ENCODE measurements around the gene RAB35.

RAB35 gene

DNA sequence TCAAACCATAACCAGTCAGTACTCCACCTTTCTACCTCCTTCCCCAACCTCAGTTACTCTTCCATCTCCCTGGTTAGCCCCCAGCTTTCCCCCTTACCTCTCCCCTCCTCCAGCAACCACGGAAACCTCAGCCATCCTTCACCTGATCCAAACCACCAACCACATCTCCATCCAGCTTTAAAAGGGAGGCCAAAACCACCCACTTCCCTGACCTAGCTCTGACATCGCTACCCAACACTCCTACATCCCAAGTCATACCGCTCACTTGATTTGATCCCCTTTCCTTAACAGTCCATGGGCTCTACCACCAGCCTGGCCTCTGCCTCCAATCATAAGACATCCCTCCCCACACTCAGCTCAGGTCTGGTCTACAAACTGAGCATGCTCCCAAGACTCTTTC lies 1.5 kb downstream of the RAB35 start:
- DNase-seq = no peak
- in situ Hi-C loops (cut with MboI; ENCODE audit: low pct_unique_long_range_greater_than_20kb, low sequenced_read_pairs) = no loop called here

DNA sequence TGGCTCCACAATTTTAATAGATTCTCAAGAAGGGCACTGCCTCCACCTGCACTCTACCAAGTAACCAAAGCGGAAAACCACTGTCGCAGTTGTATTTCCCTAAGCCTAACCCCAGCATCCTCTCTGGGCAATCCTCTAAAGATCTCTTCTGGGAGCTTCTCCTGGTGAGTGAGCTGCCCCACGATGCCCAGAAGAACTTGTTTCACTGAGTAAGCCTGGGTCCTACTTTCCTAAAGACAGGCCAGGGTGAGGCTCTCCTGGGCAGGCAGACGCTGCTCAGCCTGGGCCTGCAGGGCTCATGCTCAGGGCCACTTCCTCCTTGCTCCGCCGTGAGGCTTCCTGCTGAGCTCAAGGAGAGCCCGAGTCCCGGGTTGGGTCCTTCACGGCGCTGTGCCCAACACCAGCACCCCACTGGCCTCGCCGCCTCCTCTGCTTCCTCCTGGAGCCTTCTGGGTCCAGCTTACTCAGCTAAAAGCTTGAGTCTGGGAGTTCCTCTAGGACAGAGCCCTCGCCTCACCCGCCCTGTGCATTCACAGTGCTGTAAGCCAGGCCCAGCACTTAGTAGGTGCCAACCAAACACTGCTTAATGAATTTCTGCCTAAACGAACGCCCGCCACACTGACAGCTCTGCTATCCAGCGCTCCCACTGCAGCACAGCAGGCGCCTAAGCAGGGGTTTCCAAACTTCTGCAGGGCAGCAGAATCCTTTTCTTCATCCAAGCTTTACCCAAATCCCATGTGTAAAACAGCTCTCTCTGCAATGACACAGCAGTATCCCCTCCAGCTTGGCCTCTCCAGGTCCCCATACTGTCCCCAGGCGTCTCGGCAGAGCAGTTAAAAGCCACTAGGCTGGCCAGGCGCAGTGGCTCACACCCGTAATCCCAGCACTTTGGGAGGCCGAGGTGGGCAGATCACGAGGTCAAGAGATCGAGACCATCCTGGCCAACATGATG lies 5.7 kb downstream of the RAB35 start:
- peak; percentile 82 for DNase-seq
- in situ Hi-C loops (cut with MboI; ENCODE audit: low pct_unique_long_range_greater_than_20kb, low sequenced_read_pairs) = no loop called here

DNA sequence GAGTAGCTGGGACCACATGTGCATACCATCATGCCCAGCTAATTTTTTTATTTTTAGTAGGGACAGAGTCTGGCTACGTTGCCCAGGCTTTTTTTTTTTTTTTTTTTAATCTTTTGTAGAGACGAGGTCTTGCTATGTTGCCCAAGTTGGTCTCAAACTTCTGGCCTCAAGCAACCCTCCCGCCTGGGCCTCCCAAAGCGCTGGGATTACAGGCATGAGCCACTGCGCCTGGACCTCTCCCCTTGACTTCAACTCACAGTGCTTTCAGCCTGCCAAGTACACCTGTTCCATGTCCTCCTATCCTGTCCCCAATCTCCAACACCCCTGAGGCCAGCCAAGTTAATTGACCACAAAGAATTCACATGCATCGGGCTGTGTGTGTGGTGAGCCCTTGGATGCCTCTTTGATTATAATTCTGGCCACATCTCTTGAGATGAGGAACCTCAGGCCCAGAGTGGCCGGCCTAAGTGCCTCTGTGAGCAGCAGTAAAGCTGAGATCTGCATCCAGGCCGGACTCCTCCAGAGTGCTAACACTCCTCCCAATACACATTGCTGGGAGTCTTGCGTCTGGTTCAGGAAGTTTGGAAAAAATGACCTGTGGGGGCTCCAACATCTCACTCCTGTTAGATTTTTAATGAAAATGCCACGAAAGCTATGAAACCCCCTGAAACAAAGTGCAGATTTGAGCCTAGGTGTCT lies 6.8 kb downstream of the RAB35 start:
- no peak for DNase-seq
- in situ Hi-C loops (cut with MboI; ENCODE audit: low pct_unique_long_range_greater_than_20kb, low sequenced_read_pairs) = no loop called here

DNA sequence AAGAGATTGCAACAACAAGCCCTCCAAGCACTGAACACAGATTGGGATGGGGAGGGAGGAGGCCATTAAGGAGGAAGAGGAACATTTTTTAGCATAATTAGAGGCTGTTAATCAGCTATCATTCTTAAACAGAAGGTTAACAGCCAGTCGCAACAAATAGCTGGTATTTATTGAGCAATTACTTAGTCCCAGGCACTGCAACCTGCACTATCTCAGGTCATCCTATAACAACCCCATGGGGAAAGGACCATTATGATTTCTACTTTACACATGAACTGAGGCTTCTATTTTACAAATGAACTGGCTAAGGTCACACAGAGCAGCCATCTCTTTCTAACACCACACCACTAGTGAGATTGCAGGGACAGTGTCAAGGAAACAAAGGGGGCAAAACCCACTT lies 10.4 kb downstream of the RAB35 start:
- no peak for DNase-seq
- in situ Hi-C loops (cut with MboI; ENCODE audit: low pct_unique_long_range_greater_than_20kb, low sequenced_read_pairs) = no loop called here

DNA sequence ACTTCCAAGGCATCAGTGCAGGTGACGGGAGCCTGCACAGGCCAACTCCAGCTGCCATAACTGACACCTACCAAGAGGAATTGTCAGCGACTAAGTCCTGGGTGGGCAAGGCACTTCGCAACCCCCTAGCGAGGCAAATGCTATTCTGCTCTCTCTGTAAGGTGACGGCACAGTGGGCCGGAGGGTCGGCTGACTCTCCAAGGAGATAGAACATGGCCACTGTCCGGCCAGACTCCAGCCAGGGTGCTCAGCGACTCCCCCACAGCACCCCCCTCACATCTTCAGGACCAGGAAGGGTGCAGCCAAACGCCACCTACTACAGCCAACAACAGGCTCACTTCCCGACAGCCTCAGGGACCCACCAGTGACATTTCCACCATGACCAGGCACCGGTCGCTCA lies 13.2 kb downstream of the RAB35 start:
- DNase-seq = no peak
- in situ Hi-C loops (cut with MboI; ENCODE audit: low pct_unique_long_range_greater_than_20kb, low sequenced_read_pairs) = no loop called here

DNA sequence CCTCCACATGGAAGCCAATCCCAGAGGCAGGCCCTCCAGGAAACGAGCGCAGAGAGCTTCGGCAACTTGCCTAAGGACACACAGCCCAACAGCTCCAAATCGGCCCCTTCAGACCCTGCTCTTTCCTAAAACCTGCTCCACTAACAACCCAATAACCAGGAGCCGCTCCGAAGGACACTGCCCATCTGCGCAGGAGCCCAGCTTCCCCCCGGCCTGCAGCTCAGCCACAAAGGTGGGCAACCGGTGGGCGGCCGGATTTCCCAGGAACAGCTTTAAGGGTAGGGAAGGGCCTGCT lies 13.6 kb downstream of the RAB35 start:
- in situ Hi-C loops (cut with MboI; ENCODE audit: low pct_unique_long_range_greater_than_20kb, low sequenced_read_pairs) = no loop called here
- no peak for DNase-seq

DNA sequence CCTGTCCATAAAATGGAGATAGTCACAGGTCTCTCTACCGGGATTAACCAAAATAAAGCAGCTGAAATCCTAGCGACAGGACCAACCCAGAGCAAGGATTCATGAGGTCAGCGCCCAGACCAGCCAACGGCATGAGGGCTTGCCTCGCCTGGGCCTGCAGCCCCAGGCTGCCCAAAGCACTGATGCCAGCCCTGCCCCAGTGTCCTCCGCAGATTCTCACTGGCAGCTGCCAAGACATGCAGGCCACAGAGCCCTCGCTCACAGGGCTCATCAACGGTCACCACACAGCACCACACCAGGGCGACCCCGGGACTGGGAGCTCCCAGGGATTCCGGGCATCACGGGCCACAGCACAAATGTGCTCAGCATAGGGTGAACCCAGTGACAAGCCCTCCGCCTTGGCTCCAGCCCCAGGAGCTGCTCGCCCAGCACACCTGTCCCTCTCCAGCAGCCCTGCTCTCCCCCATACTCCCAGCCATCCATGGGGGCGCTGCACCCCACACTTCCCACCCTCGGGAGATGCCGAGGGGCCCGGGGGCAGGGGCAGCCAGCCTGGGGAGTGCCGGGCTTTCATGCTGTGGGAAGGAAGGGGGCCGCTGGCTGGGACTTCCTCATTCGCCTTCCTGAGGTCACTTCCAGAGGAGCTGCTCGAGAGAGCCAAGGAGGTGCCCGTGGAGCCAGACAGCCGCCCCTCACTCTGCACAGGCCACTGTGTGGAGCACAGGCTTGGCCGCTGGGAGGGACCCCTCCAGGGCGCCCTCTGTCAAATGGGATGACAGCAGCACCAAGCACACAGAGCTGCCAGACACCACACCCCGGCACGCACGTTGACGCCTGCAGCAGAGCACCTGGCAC lies 14.1 kb downstream of the RAB35 start:
- DNase-seq = peak; percentile 39
- in situ Hi-C loops (cut with MboI; ENCODE audit: low pct_unique_long_range_greater_than_20kb, low sequenced_read_pairs) = no loop called here

DNA sequence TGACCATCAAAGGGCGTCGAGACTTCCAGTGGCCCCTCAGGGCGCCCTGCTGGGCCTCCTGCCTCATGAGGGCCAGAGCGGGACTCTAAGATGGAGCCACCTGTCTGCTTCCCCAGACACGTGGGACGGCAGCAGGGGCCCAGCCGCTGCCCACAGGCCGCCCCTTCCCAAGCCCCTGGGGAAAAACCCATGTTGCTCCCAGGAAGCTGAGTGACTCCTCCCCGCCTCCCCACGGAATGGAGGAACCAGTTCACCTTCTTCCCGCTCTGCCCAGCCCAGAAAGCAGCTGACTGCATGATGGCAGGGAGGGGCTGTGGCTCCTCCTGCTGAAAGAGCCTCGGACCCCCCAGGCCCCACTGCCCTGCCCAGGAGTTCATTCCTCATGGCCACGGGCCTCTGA lies 14.9 kb downstream of the RAB35 start:
- DNase-seq = no peak
- in situ Hi-C loops (cut with MboI; ENCODE audit: low pct_unique_long_range_greater_than_20kb, low sequenced_read_pairs) = no loop called here

DNA sequence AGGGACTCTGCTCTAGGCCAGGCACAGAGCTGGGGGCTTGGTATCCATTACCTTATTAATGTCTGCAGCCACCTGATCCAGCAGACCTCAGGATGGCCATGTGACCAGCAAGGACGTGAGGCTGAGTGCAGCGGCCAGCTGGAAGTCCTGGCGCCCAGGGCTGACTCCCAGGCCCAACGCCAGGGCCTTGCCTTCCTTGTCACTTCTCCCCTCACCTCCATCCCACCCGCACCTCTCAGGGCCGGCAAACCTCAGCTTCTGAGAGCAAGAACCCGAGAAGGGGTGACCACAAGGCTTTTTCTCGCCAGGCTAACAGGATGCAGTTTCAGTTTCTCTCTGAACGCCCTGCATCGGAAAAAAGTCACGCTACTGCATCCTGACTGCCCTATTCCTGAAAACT lies 15.4 kb downstream of the RAB35 start:
- in situ Hi-C loops (cut with MboI; ENCODE audit: low pct_unique_long_range_greater_than_20kb, low sequenced_read_pairs) = no loop called here
- no peak for DNase-seq

DNA sequence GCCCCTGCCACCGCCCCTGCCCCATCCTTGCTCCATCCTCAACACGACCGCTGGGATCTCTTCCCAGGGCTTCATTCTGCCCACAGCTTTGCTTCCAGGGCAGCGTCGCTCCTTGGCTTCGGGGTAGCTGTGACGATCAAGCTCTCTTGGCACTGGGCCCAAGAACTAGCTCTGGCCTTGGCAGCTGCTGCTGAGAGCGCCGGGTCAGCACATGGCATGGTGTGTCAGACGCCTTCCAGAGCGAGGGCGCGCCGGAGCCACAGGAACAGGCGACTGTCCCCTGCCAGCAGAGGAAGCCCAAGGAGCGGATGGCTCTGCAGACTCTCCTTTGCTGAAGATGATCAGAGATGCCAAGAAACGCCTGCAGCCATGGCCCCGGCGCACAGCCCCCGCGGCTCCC lies 15.9 kb downstream of the RAB35 start:
- in situ Hi-C loops (cut with MboI; ENCODE audit: low pct_unique_long_range_greater_than_20kb, low sequenced_read_pairs) = no loop called here
- DNase-seq = no peak

DNA sequence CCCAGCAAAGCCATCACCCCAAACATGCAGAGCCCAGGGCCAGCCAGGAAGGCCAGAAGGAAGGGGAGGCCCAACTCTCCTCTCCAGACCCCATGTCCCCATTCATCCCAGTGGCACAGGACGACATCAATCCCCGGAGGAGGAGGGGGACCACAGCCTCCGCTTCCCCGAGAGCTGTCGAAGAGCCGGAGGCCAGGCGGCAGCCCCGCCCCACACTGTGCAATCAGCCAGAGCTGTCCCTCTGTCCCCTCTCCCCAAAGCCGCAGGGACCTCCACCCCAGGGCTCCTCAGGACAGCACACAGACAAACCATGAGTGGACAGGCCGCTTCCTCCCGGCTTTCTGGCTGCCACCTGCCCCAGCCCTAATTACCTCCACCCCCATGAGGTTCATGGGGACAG lies 16.8 kb downstream of the RAB35 start:
- DNase-seq = no peak
- in situ Hi-C loops (cut with MboI; ENCODE audit: low pct_unique_long_range_greater_than_20kb, low sequenced_read_pairs) = no loop called here

DNA sequence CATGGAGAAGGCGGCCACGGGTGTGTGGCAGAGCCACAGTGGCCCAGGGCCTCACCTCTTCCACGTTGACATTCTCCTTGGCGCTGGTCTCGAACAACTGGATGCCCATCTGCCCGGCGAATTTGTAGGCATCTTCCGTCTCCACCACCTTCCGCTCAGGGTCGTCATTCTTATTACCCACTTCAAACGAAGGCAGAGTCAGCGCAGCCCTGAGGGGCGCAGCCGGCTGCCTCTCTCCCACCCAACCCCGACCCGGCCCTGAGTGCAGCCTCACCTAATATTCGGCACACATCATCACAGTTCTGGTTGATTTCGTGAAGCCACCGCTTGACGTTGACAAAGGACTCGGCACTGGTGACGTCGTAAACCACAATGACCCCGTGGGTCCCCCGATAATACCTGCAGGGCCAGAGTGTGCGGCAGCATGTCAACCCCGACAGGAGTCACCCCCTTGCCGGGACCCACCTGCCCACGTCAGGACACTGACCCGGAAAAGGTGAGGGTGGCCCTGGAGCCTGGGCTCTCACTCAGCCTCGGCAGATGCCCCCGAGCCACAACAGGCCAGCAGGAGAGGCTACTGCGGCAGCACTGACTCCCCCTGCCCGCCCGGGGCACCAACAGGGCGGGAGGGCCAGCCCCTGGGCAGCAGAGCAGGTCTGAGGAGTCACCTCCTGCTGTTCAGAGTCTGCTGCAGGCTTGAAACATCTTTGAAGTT lies 17.6 kb downstream of the RAB35 start:
- no peak for DNase-seq
- in situ Hi-C loops (cut with MboI; ENCODE audit: low pct_unique_long_range_greater_than_20kb, low sequenced_read_pairs) = no loop called here

DNA sequence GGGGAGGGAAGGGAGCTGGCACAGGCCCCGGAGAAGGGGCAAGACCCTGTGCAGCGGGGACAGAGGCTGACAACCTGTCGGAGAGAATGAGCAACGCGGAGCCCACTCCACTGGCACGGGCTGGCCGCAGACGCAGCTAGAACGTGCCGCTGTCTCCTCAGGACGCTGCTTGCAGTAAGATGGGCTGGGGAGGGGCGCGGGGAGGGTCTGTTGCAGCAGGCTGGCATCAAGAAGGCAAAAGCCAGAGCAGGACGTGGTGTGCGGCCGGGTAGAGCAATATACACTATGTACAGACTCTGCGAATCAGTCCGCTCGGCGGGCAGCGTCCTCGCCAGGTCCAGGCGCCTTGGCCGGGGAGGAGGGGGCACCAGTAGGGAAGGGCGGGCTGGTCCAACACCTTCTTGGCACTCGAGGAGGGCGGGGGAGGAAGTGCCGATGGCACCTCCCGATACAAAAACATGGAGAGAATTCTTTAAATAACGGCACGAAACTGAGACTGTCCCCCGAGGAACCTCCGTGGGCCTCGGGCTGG lies 19.8 kb downstream of the RAB35 start:
- in situ Hi-C loops (cut with MboI; ENCODE audit: low pct_unique_long_range_greater_than_20kb, low sequenced_read_pairs) = no loop called here
- no peak for DNase-seq

DNA sequence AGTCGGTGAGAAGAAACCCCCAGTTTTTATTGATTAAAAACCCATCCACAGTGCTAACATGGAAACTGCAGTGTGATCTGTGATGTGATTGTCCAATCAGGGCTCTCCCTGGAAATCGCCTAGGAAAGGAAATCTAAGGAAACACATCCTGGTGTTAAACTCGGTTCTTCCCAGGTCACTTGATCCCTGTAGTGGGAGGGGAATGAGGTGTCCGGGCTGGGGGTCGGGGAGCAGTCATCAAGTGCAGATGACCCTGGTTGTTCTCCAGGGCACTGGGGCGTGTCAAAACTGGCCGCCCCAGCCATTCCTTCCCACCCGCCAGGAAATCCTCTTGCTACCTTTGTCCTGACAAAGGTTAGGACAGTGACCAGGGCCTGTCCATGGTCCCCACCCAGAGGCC lies 20.8 kb downstream of the RAB35 start:
- no peak for DNase-seq
- in situ Hi-C loops (cut with MboI; ENCODE audit: low pct_unique_long_range_greater_than_20kb, low sequenced_read_pairs) = no loop called here

DNA sequence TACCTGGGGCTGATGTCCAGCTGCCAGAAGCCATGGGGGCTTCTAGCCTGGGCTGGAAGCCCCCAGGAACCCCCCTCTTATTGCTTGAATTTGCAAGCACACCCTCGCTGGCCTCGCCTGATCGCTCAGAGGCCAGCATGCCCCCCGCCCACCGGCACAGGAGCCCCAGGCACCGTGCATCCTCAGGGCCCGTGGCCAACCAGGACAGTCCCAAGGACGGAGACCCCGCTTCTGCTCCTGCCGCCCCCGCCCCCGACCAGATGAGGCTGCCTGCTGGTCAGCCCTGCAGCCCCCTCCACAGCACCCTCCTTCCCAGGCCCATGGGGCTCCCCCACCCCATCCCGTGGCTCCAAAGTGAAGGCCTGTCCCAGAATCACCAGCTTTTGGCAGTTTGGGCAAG lies 21.2 kb downstream of the RAB35 start:
- in situ Hi-C loops (cut with MboI; ENCODE audit: low pct_unique_long_range_greater_than_20kb, low sequenced_read_pairs) = no loop called here

DNA sequence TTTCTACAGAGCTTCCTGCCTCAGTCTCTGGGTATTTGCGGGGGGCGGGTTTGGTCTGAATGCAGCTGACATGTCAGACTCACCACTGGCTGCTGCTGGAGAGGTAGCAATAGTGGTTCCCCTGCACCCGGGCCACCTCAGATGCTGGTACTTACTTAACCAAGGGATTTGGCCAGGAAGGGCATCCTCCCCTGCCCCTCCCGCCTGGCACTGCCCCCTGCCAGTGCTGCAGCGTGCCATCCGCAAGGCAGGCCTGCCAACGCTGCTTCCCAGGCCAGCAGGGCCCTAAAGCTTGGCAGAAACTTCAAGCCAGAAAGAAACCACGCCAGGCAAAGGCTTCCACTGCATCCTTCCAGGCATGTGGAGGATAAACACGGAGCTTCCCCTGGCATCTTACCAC lies 22.1 kb downstream of the RAB35 start:
- no peak for DNase-seq
- in situ Hi-C loops (cut with MboI; ENCODE audit: low pct_unique_long_range_greater_than_20kb, low sequenced_read_pairs) = no loop called here

More for the DNA sequence above, 21.2 kb downstream of the RAB35 start:
- no peak for DNase-seq

DNA sequence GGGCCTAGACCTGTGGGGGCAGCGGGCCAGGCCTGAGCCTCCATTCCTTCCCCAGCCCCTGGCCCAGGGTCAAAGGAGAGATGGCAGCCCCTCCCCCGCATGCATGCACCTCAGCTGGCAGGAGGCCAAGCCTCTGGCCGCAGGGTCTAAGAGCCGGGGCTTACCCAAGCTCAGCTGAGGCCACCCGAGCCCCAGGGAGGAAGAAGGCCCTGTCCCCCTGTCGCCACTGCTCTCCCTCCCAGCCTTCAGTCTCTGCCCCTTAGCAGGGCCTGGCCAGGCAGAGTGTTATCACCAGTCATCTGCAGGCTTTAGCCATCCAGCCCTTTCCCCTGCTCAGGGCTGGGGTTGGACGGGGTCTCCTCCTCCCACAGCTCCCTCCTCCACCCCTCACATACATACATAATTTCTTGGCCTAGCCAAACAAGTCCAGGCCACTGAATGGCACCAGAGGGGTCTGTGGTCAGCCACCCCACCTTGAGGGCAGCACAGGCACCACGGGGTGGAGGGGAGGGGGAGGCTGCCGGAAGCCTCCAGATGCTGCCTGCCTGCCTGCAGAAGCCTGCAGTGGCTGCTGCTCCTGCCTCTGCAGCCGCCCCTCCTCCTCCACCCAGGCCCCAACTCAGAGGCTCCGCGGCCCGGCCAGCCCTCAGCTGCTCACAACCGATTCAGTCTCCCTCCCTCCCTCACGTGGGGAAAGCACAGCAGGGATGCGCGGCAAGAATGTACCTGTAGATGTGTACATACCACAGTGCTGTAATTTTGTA lies 22.8 kb downstream of the RAB35 start:
- no peak for DNase-seq
- in situ Hi-C loops (cut with MboI; ENCODE audit: low pct_unique_long_range_greater_than_20kb, low sequenced_read_pairs) = no loop called here

DNA sequence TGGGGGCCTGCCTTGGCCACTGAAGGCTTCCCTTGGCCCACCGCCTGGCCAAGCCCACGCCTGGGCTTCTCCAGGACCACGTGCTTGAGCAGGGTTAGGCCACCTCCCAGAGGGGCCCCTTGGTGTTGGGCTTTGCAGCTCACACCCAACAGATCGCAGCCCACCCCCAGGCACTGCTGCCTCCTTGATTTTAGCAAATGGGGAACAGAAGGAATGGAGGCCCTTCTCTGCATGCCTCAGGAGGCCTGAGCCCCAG lies 23.3 kb downstream of the RAB35 start:
- in situ Hi-C loops (cut with MboI; ENCODE audit: low pct_unique_long_range_greater_than_20kb, low sequenced_read_pairs) = no loop called here
- DNase-seq = no peak

Measured in KBM-7 (cell line).